ENCODE data around the gene KCNG2.

Gene KCNG2

GRCh38 chr18:79910563-79911343 lies 113.0 kb downstream of the KCNG2 start:
- no peak for DNase-seq (ENCODE audit: low spot score)

GRCh38 chr18:79911344-79912270 lies 113.9 kb downstream of the KCNG2 start:
- no peak for DNase-seq (ENCODE audit: low spot score)

GRCh38 chr18:79912409-79912991 lies 114.8 kb downstream of the KCNG2 start:
- no peak for DNase-seq (ENCODE audit: low spot score)

- no peak for DNase-seq (ENCODE audit: low spot score)
These were observed 115.5 kb downstream of the KCNG2 start for GRCh38 chr18:79912994-79913831.

- no peak for DNase-seq (ENCODE audit: low spot score)
These were observed 116.9 kb downstream of the KCNG2 start for GRCh38 chr18:79914614-79915160.

GRCh38 chr18:79915161-79916127 lies 117.7 kb downstream of the KCNG2 start:
- DNase-seq (ENCODE audit: low spot score): no peak

GRCh38 chr18:79916128-79916494 lies 118.4 kb downstream of the KCNG2 start:
- DNase-seq (ENCODE audit: low spot score): no peak

- no peak for DNase-seq (ENCODE audit: low spot score)
These were observed 118.9 kb downstream of the KCNG2 start for GRCh38 chr18:79916546-79917168.

- no peak for DNase-seq (ENCODE audit: low spot score)
These were observed 119.6 kb downstream of the KCNG2 start for GRCh38 chr18:79917169-79917852.

GRCh38 chr18:79917853-79918614 lies 120.3 kb downstream of the KCNG2 start:
- DNase-seq (ENCODE audit: low spot score): no peak

GRCh38 chr18:79918615-79919011 lies 120.9 kb downstream of the KCNG2 start:
- no peak for DNase-seq (ENCODE audit: low spot score)

GRCh38 chr18:79919089-79919488 lies 121.4 kb downstream of the KCNG2 start:
- DNase-seq (ENCODE audit: low spot score): no peak

- DNase-seq (ENCODE audit: low spot score): no peak
These were observed 124.5 kb downstream of the KCNG2 start for GRCh38 chr18:79921984-79922965.

GRCh38 chr18:79922971-79923411 lies 125.3 kb downstream of the KCNG2 start:
- no peak for DNase-seq (ENCODE audit: low spot score)

- no peak for DNase-seq (ENCODE audit: low spot score)
These were observed 126.3 kb downstream of the KCNG2 start for GRCh38 chr18:79923896-79924585.

Data from COLO829 (cell line).